Pancreas (tissue), 10 donors: Measurements from ENCODE around the gene BMPR1B. TPM values are rescaled to one million over a fixed set of nuclear protein-coding genes. Genes with fewer than 3 reads are reported as not detected.

Experiments
- ATAC-seq, 4 donors: fragments of 200-7000 bp; cut with Tn5 transposase; one replicate each; pipeline versions ENCODE4 v1.8.0 to v1.9.1; 2020; ENCODE audit warnings: mild to moderate bottlenecking in 4 of 4, moderate library complexity in 4 of 4
- DNase-seq, 6 donors: peaks; one replicate each; pipeline ENCODE4 v3.0.0-alpha.2; 2020
- FAIRE-seq: peaks from 2 replicates; lab custom pipeline; 2012; peaks lifted over from hg19 to GRCh38; lab: Jason Lieb, UNC
- H3K27ac ChIP-seq, 4 donors: fragments of 200-600 bp; sonication (generic); 1 replicate in 3 of 4; 2 replicates in 1 of 4; pipeline versions ENCODE4 v1.5.0 to v1.8.0; 2020
- H3K27me3 ChIP-seq, 4 donors: fragments of 200-600 bp; one replicate each; pipeline ENCODE4 v1.8.0; 2021
- H3K36me3 ChIP-seq, 3 donors: fragments of 200-600 bp; sonication (generic) in 1 of 3; one replicate each; pipeline versions ENCODE4 v1.5.0 to v1.8.0; 2020 to 2021
- H3K4me1 ChIP-seq, 3 donors: fragments of 200-600 bp; one replicate each; pipeline ENCODE4 v1.8.0; 2021
- H3K4me3 ChIP-seq, 4 donors: fragments of 200-600 bp; sonication (generic) in 2 of 4; one replicate each; pipeline versions ENCODE4 v1.5.0 to v1.8.0; 2020 to 2021
- H3K9me3 ChIP-seq, 4 donors: fragments of 200-600 bp; one replicate each; pipeline ENCODE4 v1.8.0; 2021
- WGBS, 2 donors: extraction: QIAGEN DNeasy Blood & Tissue Kit; methylation state at CpG; one replicate each; pipeline ENCODE4 v1.1.7; 2013; 5-methylcytosine and 5-hydroxymethylcytosine counted together
- intact Hi-C, 3 donors: fragments of 100-400 bp; cut with DNase I; formaldehyde crosslinking; loops; one replicate each; pipeline versions ENCODE4 v1.11.1 to v1.14.2; 2022
- polyA plus RNA-seq, 2 donors: library from polyadenylated mRNA; stranded (reverse); fragments of 200-250 nt; gene quantifications; one replicate each; pipeline ENCODE4 v1.2.3, GENCODE V29; 2013
- total RNA-seq, 6 donors: library from RNA; stranded (reverse); fragmentation: NEBNext Ultra II Directional in 4 of 6; extraction: Animal tissue kit (Norgen Biotek cat#: 25700) in 4 of 6; gene quantifications; one replicate each; pipeline versions ENCODE4 v1.2.1 to v1.2.4, GENCODE V29; 2021 to 2023
- TF ChIP-seq, protein P1 (sequence below), 4 donors: fragments of 200-600 bp; sonication (generic) in 3 of 4; IDR thresholded peaks; one replicate each; pipeline versions ENCODE4 v1.5.0 to v1.8.0; 2021; ENCODE audit warnings: antibody characterized with exemption in 4 of 4
- donor health status: healthy with polysubstance abuse.
- donor health status: DM: no; HTN: no; CAD: no; lungs with moderate emphysema.
- donor health status: DM: no; HTN: no; CAD: no.
- donor health status: control.
- donor health status: control.
- donor health status: Bipolar disorder and iron deficiency.
- donor health status: DM: yes; HTN: yes; CAD: no.
- donor health status: DM: no; HTN: no; CAD: no.
- donor health status: DM: no; HTN: no; CAD: no.
- donor health status: DM: yes; HTN: yes; CAD: no.

Gene BMPR1B
- total RNA-seq (1 to 10 TPM; 1.6 to 3.7 (median 2.0) TPM), polyA plus RNA-seq (1 to 10 TPM in 1 of 2 donors, under 1 TPM in 1; 0.46 to 1.5 TPM)

DNA sequence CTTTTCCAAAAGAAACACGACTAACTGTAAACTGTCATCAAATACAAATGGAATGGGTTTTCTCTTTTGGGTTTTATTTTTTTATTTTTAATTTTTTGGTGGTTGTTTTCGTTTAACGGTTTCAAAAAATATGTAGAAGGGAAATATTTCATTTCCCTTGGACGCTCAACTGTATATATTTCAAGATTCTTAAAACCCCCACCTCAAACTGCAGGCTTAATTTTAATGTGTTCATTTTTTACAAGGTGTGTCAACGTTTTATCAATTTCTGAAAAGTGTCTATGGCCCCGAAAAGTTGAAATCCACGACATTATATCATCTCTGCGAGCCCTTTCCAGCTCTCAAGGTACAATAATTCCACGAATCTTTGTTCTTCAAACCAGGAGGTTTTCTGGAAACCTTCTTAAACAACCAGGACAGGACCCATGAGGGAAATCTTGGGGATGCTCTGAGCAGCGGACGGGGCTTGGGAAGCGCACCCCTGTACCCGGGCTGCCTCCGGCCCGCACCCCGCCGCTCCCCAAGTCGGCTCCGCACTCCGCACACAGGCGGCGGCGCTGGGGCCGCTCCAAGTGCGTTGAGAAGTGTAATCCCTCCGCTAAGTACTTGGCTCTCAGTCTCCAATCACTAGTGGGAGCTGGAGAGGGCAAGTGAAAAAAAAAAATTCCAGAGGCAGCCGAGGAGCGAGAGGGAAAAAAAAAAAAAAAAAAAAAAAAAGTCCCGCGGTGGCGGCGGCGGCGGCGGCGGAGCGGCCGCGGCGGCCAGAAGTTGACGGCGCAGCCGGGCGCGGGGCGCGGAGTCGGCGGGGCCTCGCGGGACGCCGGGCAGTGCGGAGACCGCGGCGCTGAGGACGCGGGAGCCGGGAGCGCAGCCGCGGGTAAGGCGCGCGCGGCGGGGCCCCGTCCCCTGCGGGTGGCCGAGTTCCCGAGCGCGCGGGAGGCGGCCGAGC lies at the start of gene BMPR1B:
Gene BMPR1B, plus strand, starts transcription at position 764 of the 949 bp plus-strand sequence. CDS start 346,470 bp downstream, outside the sequence.
- H3K4me1 ChIP-seq = peaks cover 0 to 4% (median 0%) of the 10 kb centered on the region in 3 donors
- WGBS, 2 donors = 3 to 6% methylated on average over 51 to 77 of the region's 77 CpGs
- no peak for FAIRE-seq
- no peaks in the 10 kb centered on the region for H3K36me3 ChIP-seq
- H3K27ac ChIP-seq = peak within 1 kb of the TSS; percentile 31 to 53 (median 46)
- ATAC-seq = peak; percentile 34 to 70 (median 56)
- H3K27me3 ChIP-seq = peaks cover 0 to 7% (median 2%) of the 10 kb centered on the region in 4 donors
- no peaks in the 10 kb centered on the region for H3K9me3 ChIP-seq
- DNase-seq = peak in 5 of 6 donors; percentile 11 to 61 (median 35)
- TF ChIP-seq, protein P1, sequence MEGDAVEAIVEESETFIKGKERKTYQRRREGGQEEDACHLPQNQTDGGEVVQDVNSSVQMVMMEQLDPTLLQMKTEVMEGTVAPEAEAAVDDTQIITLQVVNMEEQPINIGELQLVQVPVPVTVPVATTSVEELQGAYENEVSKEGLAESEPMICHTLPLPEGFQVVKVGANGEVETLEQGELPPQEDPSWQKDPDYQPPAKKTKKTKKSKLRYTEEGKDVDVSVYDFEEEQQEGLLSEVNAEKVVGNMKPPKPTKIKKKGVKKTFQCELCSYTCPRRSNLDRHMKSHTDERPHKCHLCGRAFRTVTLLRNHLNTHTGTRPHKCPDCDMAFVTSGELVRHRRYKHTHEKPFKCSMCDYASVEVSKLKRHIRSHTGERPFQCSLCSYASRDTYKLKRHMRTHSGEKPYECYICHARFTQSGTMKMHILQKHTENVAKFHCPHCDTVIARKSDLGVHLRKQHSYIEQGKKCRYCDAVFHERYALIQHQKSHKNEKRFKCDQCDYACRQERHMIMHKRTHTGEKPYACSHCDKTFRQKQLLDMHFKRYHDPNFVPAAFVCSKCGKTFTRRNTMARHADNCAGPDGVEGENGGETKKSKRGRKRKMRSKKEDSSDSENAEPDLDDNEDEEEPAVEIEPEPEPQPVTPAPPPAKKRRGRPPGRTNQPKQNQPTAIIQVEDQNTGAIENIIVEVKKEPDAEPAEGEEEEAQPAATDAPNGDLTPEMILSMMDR (IDR thresholded peaks at IDR 0.05) = no peak
- H3K4me3 ChIP-seq = peak within 1 kb of the TSS; percentile 21 to 58 (median 46)
- intact Hi-C loops = no loop called here

- Histone ChIP-seq H3K36me3 (no peaks in the 10 kb centered on the region), H3K9me3 (no peaks in the 10 kb centered on the region), H3K4me3 (no peak overlapping the region), H3K27ac (no peak overlapping the region), H3K4me1 (no peaks in the 10 kb centered on the region), H3K27me3 (no peaks in the 10 kb centered on the region)
- TF ChIP-seq, protein P1 (IDR thresholded peaks at IDR 0.05) = no peak
- WGBS, 2 donors = 83 to 86% methylated on average over 5 of the region's 5 CpGs
- intact Hi-C loops = no loop called here
- DNase-seq (no peak), ATAC-seq (no peak), FAIRE-seq (no peak)
These were observed 46.1 kb upstream of the BMPR1B start for GRCh38 chr4:94711635-94712034.

GRCh38 chr4:94714365-94715160 lies 43.2 kb upstream of the BMPR1B start:
- WGBS, 2 donors = 73 to 83% methylated on average over 5 of the region's 5 CpGs
- DNase-seq = no peak
- intact Hi-C loops = no loop called here
- Histone ChIP-seq H3K27ac (no peak overlapping the region), H3K36me3 (no peaks in the 10 kb centered on the region), H3K27me3 (no peaks in the 10 kb centered on the region), H3K9me3 (no peaks in the 10 kb centered on the region), H3K4me1 (no peaks in the 10 kb centered on the region), H3K4me3 (no peak overlapping the region)
- no peak for FAIRE-seq
- no peak for ATAC-seq
- TF ChIP-seq, protein P1 (IDR thresholded peaks at IDR 0.05) = no peak

- FAIRE-seq (no peak), ATAC-seq (no peak)
These were observed 42.0 kb upstream of the BMPR1B start for GRCh38 chr4:94715726-94716125.

More at GRCh38 chr4:94715726-94716125, 42.0 kb upstream of the BMPR1B start:
- WGBS, 2 donors = 82 to 90% methylated on average over 6 of the region's 6 CpGs
- TF ChIP-seq, protein P1 (IDR thresholded peaks at IDR 0.05) = no peak
- Histone ChIP-seq H3K4me3 (no peak overlapping the region), H3K4me1 (no peaks in the 10 kb centered on the region), H3K9me3 (no peaks in the 10 kb centered on the region), H3K27ac (no peak overlapping the region), H3K36me3 (no peaks in the 10 kb centered on the region), H3K27me3 (no peaks in the 10 kb centered on the region)
- no peak for DNase-seq
- intact Hi-C loops = no loop called here
